Activated naive CD4-positive, alpha-beta T cell treated with anti-CD3 and anti-CD28 coated beads for 36 hours (primary cell): ENCODE data around the gene SAMD1. TPM values are rescaled to one million over a fixed set of nuclear protein-coding genes. Genes with fewer than 3 reads are reported as not detected.
"Not testable (repeated sequence)": the region's sequence is repeated elsewhere in the genome, so short reads cannot be mapped to it uniquely, and the experiment has no call there.

Experiments used
- CTCF ChIA-PET: fragments of 350-600 bp; sonication (Branson Sonifier 250); formaldehyde crosslinking; loops from one replicate; lab custom pipeline; 2021; ENCODE audit warnings: antibody characterized with exemption; lab: Charles Lee
- DNase-seq: peaks from one replicate; pipeline ENCODE4 v3.0.0-alpha.2; 2020
- H3K27ac Mint-ChIP-seq: one replicate; pipeline ENCODE4 v1.8.0; 2021; ENCODE audit warnings: mild to moderate bottlenecking, mixed read lengths
- H3K27me3 Mint-ChIP-seq: one replicate; pipeline ENCODE4 v1.8.0; 2021; ENCODE audit warnings: low read depth, mixed read lengths
- H3K36me3 Mint-ChIP-seq: one replicate; pipeline ENCODE4 v1.8.0; 2021; ENCODE audit warnings: low read depth, mixed read lengths
- H3K4me1 Mint-ChIP-seq: one replicate; pipeline ENCODE4 v1.8.0; 2021; ENCODE audit warnings: low read depth, mixed read lengths
- H3K4me3 Mint-ChIP-seq: one replicate; pipeline ENCODE4 v1.8.0; 2021; ENCODE audit warnings: mild to moderate bottlenecking, moderate library complexity, mixed read lengths
- H3K9me3 Mint-ChIP-seq: one replicate; pipeline ENCODE4 v1.8.0; 2021; ENCODE audit warnings: mixed read lengths
- intact Hi-C: fragments of 100-400 bp; cut with micrococcal nuclease; formaldehyde crosslinking; loops from one replicate; pipeline ENCODE4 v1.15.1; 2023
- total RNA-seq, 2 experiments: library from RNA; stranded (reverse); gene quantifications; one replicate each; pipeline ENCODE4 v1.2.3, GENCODE V29; 2021

Gene SAMD1
- total RNA-seq, 2 experiments from 2014 or later, result 50.9 to 53.0 TPM

DNA sequence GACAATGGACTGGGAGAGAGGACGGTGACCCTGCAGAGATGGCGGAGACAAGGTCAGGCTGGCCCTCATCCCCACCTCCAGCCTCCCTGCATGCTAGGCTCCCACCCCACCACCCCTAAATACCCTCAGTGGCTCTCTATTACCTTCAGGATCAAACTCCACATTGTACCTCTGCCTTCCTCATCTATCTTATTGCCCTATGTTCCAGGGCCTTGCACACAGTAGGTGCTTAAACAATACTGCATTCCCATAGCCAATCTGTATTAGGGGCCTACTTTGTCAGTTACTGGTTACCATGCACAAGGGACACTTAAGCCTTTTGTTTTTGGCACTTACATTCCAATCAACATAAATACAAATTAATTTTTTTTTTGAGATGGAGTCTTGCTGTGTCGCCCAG, 35.2 kb downstream of the SAMD1 start:
- intact Hi-C loops, result no loop called here
- no peak for DNase-seq
- Mint-ChIP-seq H3K27me3 (peaks cover 26% of the 10 kb centered on the region), H3K36me3 (peaks cover 17% of the 10 kb centered on the region), H3K9me3 (peaks cover 2% of the 10 kb centered on the region), H3K27ac (no peak overlapping the region), H3K4me1 (peaks cover 17% of the 10 kb centered on the region), H3K4me3 (no peak overlapping the region)
- CTCF ChIA-PET, result interaction anchor here (1.1 to 5.9 kb wide), 2 partner anchors 8 to 15 kb away, joined by 4 to 55 read pairs; partner anchors contain the start of gene MISP3

DNA sequence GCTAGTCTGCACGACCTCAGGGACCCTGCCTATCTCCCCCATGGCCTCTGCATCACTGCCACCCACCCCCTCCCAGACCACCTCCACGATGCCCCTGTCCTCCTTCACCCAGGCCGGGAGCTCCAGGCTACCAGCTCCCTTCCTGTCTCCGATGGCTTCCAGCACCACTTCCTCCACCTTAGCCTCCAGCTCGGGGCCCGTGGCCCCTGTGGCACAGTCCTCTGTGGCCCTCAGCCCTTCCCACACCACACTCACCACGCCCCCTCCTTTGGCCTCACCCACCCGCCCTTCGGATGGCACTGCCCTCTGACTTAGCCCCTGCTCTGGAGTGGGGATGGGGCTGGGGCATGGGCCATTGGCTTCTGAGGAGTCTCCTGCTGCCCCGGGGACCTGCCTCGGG, 35.8 kb downstream of the SAMD1 start:
- CTCF ChIA-PET, result interaction anchor here (1.0 to 1.1 kb wide), 2 partner anchors 9 to 23 kb away, joined by 3 to 4 read pairs; partner anchors contain the start of gene IL27RA
- DNase-seq, result no peak
- peaks cover 22% of the 10 kb centered on the region for H3K36me3 Mint-ChIP-seq
- intact Hi-C loops, result no loop called here
- H3K27me3 Mint-ChIP-seq, result peaks cover 21% of the 10 kb centered on the region
- peaks cover 2% of the 10 kb centered on the region for H3K9me3 Mint-ChIP-seq
- no peak overlapping the region for H3K4me3 Mint-ChIP-seq
- H3K4me1 Mint-ChIP-seq, result peaks cover 16% of the 10 kb centered on the region
- H3K27ac Mint-ChIP-seq, result no peak overlapping the region

DNA sequence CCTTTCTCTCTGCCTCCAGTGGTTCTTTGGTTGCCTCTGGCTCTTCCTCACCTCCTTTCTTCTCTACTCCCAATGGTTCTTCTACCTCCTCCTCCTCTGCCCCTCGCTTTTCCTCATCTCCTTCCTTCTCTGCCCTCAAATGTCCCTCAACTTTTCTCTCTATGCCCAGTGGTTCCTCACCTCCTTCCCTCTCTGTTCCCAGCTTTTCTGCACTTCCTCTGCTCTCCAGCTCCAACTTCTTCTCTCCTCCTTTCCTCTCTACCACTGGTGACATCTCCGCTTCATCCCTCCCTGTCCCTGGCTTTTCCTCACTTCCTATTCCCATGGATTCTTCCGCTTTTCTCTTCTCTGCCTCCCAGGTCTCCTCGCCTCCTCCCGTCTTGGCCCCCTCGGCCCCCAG, 36.5 kb downstream of the SAMD1 start:
- Mint-ChIP-seq H3K27ac (no peak overlapping the region), H3K36me3 (peaks cover 23% of the 10 kb centered on the region), H3K9me3 (peaks cover 2% of the 10 kb centered on the region), H3K27me3 (peaks cover 18% of the 10 kb centered on the region), H3K4me1 (peaks cover 14% of the 10 kb centered on the region), H3K4me3 (no peak overlapping the region)
- intact Hi-C loops, result no loop called here
- DNase-seq, result no peak
- CTCF ChIA-PET, result interaction anchor here (1.0 to 1.1 kb wide), 2 partner anchors 9 to 23 kb away, joined by 3 to 4 read pairs; partner anchors contain the start of gene IL27RA

DNA sequence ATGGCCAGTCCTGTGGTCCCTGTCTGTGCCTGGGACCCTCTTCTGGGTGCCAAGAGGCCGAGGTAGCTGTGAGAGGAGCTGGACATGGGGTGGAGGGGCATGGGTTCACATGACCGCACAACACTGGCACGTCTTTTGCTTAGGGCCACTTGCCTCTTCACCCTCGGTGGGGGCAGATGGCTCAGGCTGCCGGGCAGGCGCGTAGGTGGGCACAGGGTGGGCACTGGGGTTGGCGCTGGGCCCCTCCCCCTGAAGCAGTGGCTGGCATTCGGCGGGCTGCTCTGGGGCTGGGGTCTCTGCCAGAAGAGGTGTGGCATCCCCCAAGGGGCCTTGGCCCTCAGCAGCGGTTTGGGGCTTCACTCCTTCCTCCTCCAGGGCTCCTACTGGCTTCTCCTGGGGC, 37.1 kb downstream of the SAMD1 start:
- Mint-ChIP-seq H3K27ac (no peak overlapping the region), H3K9me3 (peaks cover 2% of the 10 kb centered on the region), H3K36me3 (peaks cover 28% of the 10 kb centered on the region), H3K4me3 (no peak overlapping the region), H3K27me3 (peaks cover 13% of the 10 kb centered on the region), H3K4me1 (peaks cover 9% of the 10 kb centered on the region)
- no peak for DNase-seq
- CTCF ChIA-PET, result interaction anchor here (1.0 kb wide), 2 partner anchors 20 to 22 kb away, joined by 3 read pairs; partner anchors contain the start of gene IL27RA
- intact Hi-C loops, result no loop called here

DNA sequence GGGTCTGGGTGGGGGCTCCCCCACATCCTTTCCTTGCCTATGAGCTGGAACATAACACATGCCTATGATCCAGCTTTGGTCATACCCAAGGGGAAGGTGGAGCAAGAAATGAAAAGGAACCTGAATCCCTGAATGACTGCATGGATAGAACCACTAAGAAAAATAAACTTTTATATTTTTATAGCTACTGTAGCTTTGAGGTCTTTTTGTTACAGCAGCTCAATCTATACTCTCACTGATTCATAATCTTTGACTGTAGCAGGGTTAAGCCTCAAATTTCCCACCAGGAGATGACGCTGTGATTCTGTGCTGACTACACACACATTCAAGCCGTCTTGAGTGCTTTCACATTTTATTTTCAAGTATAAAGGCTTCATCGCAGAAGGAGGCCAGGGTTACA, 37.5 kb downstream of the SAMD1 start:
- Mint-ChIP-seq H3K27ac (no peak overlapping the region), H3K4me3 (no peak overlapping the region), H3K9me3 (peaks cover 2% of the 10 kb centered on the region), H3K27me3 (peaks cover 8% of the 10 kb centered on the region), H3K4me1 (peaks cover 5% of the 10 kb centered on the region), H3K36me3 (peaks cover 31% of the 10 kb centered on the region)
- no peak for DNase-seq
- intact Hi-C loops, result no loop called here
- CTCF ChIA-PET, result interaction anchor here (0.5 to 1.0 kb wide), 3 partner anchors 10 to 57 kb away, joined by 3 to 4 read pairs (median 3); no protein-coding TSS in a partner anchor

DNA sequence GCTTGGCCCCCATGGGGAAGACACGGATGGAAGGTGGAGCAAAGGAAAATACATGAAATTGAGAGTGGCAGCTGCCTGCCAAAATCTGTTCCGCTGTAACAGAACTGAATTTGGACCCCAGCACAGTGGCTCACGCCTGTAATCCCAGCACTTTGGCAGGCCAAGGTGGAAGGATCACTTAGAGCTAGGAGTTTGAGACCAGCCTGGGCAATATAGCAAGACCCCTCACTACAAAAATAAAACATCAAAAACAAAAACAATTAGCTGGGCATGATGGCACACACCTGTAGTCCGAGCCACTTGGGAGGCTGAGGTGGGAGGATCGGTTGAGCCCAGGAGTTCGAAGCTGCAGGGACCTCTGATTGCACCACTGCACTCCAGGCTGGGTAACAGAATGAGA, 38.1 kb downstream of the SAMD1 start:
- DNase-seq, result no peak
- intact Hi-C loops, result no loop called here
- H3K27ac Mint-ChIP-seq, result peak overlapping the region; percentile 65
- peaks cover 4% of the 10 kb centered on the region for H3K27me3 Mint-ChIP-seq
- no peak overlapping the region for H3K4me3 Mint-ChIP-seq
- H3K36me3 Mint-ChIP-seq, result peaks cover 34% of the 10 kb centered on the region
- H3K4me1 Mint-ChIP-seq, result no peaks in the 10 kb centered on the region
- CTCF ChIA-PET, result interaction anchor here (0.5 to 1.0 kb wide), 3 partner anchors 10 to 57 kb away, joined by 3 to 4 read pairs (median 3); no protein-coding TSS in a partner anchor
- peaks cover 2% of the 10 kb centered on the region for H3K9me3 Mint-ChIP-seq

DNA sequence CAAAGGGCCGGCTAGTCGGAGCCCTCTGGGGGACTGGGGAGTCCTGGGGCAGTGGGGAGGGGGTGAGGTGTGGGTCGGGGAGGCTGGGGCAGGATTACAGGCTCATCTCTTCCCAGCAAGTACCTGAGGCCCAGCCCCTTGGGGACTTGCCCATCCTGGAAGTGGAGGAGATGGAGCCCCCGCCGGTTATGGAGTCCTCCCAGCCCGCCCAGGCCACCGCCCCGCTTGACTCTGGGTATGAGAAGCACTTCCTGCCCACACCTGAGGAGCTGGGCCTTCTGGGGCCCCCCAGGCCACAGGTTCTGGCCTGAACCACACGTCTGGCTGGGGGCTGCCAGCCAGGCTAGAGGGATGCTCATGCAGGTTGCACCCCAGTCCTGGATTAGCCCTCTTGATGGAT, 38.6 kb downstream of the SAMD1 start:
- DNase-seq, result no peak
- H3K4me3 Mint-ChIP-seq, result no peak overlapping the region
- peaks cover 38% of the 10 kb centered on the region for H3K36me3 Mint-ChIP-seq
- no peaks in the 10 kb centered on the region for H3K4me1 Mint-ChIP-seq
- H3K27me3 Mint-ChIP-seq, result peaks cover 3% of the 10 kb centered on the region
- H3K27ac Mint-ChIP-seq, result peak overlapping the region; percentile 65
- CTCF ChIA-PET, result interaction anchor here (1.0 to 1.7 kb wide), 2 partner anchors 8 to 84 kb away, joined by 3 to 4 read pairs; no protein-coding TSS in a partner anchor
- H3K9me3 Mint-ChIP-seq, result peaks cover 2% of the 10 kb centered on the region
- intact Hi-C loops, result no loop called here

DNA sequence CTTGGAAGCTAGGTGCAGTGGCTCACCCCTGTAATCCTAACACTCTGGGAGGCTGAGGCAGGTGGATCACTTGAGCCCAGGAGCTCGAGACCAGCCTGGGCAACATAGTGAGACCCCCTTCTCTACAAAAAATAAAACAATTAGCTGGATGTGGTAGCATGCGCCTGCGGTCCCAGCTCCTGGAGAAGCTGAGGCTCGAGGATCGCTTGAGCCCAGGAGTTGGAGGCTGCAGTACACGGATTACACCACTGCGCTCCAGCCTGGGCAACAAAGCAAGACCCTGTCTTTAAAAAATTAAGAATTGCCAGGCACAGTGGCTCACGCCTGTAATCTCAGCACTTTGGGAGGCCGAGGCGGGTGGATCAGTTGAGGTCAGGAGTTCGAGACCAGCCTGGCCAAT, 39.6 kb downstream of the SAMD1 start:
- H3K9me3 Mint-ChIP-seq, intact Hi-C loops, H3K27ac Mint-ChIP-seq, H3K4me3 Mint-ChIP-seq, H3K27me3 Mint-ChIP-seq, H3K4me1 Mint-ChIP-seq, DNase-seq: not testable (repeated sequence)
- CTCF ChIA-PET, result interaction anchor here (1.0 to 1.8 kb wide), 6 partner anchors 8 to 83 kb away, joined by 3 to 5 read pairs (median 4); partner anchors contain the start of gene RFX1
- peaks cover 44% of the 10 kb centered on the region for H3K36me3 Mint-ChIP-seq

DNA sequence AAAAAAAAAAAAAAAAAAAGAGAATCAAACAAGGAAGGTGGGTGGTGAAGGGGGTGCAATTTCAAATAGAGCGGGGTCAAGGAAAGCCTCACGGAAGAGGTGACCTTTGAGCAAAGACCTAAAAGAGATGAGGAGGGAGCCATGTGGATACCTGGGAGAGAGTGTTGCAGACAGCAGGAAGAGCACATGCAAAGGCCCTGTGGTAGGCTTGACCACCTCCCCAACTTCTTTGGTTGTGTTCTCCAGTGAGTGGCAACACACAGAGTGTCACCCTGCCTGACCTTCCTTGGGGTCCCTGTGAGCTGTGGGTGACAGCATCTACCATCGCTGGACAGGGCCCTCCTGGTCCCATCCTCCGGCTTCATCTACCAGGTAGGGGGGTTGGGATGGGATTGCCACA, 40.0 kb downstream of the SAMD1 start:
- DNase-seq, result no peak
- CTCF ChIA-PET, result interaction anchor here (1.0 to 1.8 kb wide), 5 partner anchors 8 to 44 kb away, joined by 3 to 5 read pairs (median 4); partner anchors contain the start of gene RFX1
- H3K4me3 Mint-ChIP-seq, result no peak overlapping the region
- H3K9me3 Mint-ChIP-seq, result peaks cover 2% of the 10 kb centered on the region
- peaks cover 47% of the 10 kb centered on the region for H3K36me3 Mint-ChIP-seq
- H3K27ac Mint-ChIP-seq, result no peak overlapping the region
- intact Hi-C loops, result no loop called here
- no peaks in the 10 kb centered on the region for H3K4me1 Mint-ChIP-seq
- no peaks in the 10 kb centered on the region for H3K27me3 Mint-ChIP-seq

DNA sequence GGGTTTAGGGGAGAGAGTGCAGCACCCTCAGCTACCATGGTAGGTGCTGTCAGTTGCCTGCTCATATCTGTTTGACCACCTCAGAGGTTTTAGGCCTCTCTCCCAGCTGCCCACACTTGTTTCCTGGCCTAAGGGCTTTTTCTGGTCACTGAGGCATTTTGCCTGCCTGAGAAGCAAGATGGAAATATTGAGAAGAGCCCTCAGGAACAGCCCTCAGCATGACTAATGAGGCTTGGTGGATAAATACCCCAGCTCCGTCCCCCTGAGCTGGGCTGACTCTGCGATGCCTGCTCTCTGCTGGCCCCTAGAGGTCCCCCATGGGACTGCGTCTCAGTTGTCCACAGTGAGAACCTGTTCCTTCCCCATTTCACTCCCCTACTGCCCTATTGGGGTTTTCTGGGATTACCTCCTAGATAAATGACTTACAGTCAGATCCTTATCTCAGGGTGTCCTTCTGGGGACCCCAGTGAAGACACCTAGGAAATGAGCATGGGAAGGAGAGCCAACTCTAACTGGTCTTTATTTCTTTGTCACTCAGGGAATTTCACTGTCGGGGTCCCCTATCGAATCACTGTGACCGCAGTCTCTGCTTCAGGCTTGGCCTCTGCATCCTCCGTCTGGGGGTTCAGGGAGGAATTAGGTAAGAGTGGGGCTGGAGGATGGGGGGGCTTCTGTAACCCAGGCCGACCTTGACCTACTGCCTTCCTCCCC, 42.0 kb downstream of the SAMD1 start:
- Mint-ChIP-seq H3K27me3 (no peaks in the 10 kb centered on the region), H3K9me3 (peaks cover 2% of the 10 kb centered on the region), H3K36me3 (peaks cover 47% of the 10 kb centered on the region), H3K4me3 (no peak overlapping the region), H3K27ac (peak overlapping the region; percentile 30), H3K4me1 (no peaks in the 10 kb centered on the region)
- DNase-seq, result peak; percentile 81
- intact Hi-C loops, result loop anchor here (1.0 to 5.0 kb wide), 3 partner anchors 96 to 168 kb away; partner anchors contain the start of gene DCAF15
- CTCF ChIA-PET, result interaction anchor here (0.6 to 3.1 kb wide), 21 partner anchors 8 to 507 kb away, joined by 3 to 31 read pairs (median 3); partner anchors contain the start of genes DCAF15 and IL27RA

DNA sequence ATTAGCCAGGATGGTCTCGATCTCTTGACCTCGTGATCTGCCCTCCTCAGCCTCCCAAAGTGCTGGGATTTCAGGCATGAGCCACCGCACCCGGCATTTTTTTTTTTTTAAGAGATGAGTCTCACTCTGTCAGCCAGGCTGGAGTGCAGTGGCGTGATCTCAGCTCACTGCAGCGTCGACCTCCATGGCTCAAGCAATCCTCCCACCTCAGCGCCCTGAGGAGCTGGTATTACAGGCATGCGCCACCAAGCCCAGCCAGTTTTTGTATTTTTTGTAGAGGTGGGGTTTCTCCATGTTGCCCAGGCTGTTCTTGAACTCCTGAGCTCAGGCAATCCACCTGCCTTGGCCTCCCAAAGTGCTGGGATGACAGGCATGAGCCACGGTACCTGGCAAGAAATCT, 42.7 kb downstream of the SAMD1 start:
- not testable (repeated sequence) for H3K9me3 Mint-ChIP-seq, H3K27ac Mint-ChIP-seq, H3K4me3 Mint-ChIP-seq, H3K27me3 Mint-ChIP-seq, H3K4me1 Mint-ChIP-seq, DNase-seq
- CTCF ChIA-PET, result interaction anchor here (0.8 to 3.1 kb wide), 16 partner anchors 7 to 176 kb away, joined by 3 to 31 read pairs (median 5); partner anchors contain the start of genes DCAF15 and IL27RA
- H3K36me3 Mint-ChIP-seq, result peaks cover 47% of the 10 kb centered on the region
- intact Hi-C loops, result loop anchor here (1.0 to 5.0 kb wide), 3 partner anchors 96 to 168 kb away; partner anchors contain the start of gene DCAF15
